HG03103 (cell line): Measurements from ENCODE around the gene FCMR.
"Not testable (repeated sequence)": the region's sequence is repeated elsewhere in the genome, so short reads cannot be mapped to it uniquely, and the experiment has no call there.

Experiments used
- ATAC-seq: cut with Tn5 transposase; IDR thresholded peaks from one replicate; pipeline ENCODE4 v1.9.1; 2021; ENCODE audit warnings: low read depth; ENCODE audit not compliant: unreplicated experiment

Gene FCMR

DNA sequence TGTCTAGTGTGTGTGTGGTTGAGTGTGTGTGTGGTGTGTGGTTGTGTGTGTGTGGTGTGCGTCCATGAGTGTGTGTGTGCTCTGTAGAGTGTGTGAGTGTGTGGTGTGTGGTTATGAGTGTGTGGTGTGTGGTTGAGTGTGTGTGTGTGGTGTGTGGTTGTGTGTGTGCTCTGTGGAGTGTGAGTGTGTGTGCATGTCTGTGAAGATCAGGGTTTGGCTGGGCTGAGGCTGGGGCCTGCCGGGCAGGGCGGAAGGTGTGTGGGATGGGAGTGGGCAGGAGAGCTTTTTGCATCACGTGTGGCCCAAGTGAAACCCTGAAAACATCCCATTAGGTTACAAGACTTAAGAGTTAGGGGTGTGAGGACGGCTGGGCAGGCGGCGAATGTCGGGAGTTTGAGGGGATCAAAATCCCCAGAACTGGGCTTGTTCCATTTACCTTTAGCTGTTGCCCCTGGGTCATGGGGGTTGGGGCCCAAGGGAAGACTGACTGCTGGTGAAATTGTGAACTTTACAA, 2.9 kb upstream of the FCMR start:
- ATAC-seq: peak; percentile 20

- ATAC-seq: not testable (repeated sequence)
Observed at GRCh38 chr1:206923961-206924557, 2.3 kb upstream of the FCMR start.

GRCh38 chr1:206923009-206923960, 1.5 kb upstream of the FCMR start:
- peak; percentile 39 for ATAC-seq

- ATAC-seq: no peak
Observed at GRCh38 chr1:206922524-206922923, 783 bp upstream of the FCMR start.

DNA sequence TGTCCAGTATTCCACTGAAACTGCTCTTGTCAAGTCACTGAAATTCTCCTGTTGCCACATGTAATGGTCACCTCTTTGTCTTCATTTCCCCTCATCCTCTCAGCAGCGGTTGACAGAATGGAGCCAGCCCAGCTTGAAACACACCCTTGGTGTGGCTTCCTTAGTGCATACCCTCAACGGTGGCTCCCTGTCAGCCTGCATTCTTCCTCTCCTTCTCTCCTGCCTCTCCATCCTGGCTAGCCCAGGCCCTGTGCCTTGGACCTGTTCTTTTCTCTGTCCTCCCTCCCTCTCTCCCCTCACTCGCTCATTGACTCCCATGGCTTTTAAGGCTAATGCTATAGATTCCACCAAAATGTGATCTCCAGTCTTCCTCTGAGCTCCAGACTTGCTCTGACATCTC, 3.7 kb downstream of the FCMR start:
- ATAC-seq: no peak

- ATAC-seq: no peak
Observed at GRCh38 chr1:206916000-206916709, 5.6 kb downstream of the FCMR start.

DNA sequence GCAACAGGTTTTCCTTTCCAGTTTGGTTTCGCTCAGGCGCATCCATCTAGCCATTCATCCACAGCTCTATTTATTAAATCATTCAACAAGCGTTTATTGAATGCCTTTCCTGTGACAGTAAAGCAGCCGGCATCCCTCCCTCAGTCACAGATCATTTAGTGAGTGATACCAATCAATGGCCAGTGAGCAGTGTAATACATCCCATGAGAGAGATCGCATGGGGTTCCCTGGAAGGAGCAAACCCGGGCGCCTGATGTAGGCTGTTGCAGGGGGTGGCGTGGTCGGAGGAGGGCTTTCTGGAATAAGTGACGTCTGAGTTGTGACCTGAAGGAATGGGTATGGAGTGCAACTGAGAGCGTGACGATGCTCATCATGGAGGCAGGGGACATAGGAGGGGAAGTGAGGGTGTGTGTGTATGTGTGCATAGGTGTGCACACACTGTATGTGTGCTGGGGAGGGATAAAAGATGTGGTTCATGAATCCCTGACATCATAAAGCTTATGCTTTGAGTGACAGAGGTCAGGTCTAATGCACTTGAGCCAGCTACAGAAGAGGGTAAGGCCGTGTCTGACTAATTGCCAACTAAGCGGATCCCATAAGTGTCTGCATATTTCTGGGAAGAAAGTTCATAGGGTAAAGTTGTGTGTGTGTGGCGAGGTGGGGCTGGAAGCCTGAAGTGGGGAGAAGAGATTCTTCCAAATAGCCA, 6.6 kb downstream of the FCMR start:
- no peak for ATAC-seq

DNA sequence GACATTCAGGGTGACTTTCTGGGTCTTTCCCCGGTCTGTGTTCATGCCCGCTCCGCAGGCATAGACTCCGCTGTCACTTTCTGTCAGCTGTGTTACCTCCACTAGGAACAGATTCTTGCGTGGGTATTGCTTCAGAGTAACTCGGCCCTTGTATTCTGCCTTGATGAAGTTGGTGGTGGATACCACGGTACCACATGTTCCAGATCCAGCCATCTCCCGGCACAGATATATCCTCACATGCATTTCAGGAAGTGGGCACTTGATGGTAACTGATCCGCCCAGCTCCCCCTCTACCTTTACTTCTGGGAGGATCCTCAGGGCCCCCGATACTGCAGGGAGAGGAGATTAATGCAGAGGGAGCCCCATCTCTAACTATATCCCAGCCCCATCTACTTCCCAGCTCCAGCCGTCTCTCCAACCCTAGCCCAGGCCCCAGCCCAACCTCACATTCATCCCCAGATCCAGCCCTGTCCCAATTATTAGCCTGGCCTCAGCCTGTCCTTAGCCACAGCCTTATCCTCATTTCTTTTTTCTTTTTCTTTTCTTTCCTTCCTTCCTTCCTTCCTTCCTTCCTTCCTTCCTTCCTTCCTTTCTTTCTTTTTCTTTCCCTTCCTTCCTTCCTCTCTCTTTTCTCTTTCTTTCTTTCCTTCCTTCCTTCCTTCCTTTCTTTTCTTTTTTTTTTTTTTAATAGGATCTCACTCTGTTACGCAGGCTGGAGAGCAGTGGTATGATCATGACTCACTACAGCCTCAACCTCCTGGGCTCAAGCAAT, 7.8 kb downstream of the FCMR start:
- no peak for ATAC-seq

GRCh38 chr1:206912445-206913095, 9.2 kb downstream of the FCMR start:
- no peak for ATAC-seq

DNA sequence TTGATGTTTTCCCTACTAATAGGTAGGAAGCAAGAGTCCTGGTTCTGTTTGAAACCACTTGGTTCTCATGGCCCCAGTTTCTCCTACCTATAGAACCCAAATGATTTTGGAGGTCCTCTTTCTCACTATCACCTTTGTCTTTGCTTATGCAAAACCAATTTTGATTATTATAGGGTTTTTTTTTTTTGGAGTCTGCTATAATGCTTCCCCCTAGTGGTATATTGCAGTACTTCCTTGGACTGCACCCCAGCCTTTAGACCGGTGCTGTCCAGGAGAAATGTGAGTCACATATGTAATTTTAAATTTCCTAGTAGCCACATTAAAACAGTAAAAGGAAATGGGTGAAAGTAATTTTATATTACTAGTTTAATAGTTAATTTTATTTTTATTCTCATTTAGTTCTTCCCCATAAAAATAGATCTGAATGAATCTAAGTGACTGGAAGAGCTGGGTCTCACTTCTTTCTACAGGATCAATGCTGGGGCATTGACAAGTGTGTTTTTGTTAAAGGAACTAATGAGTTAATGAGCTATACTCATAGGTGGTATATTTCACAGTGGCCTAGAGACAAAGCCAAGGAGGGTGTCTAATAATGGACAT, 10.6 kb downstream of the FCMR start:
- ATAC-seq: no peak

- ATAC-seq: no peak
Observed at GRCh38 chr1:206909883-206910318, 11.8 kb downstream of the FCMR start.

GRCh38 chr1:206909161-206909882, 12.4 kb downstream of the FCMR start:
- no peak for ATAC-seq

GRCh38 chr1:206908038-206908437, 13.7 kb downstream of the FCMR start:
- ATAC-seq: no peak

DNA sequence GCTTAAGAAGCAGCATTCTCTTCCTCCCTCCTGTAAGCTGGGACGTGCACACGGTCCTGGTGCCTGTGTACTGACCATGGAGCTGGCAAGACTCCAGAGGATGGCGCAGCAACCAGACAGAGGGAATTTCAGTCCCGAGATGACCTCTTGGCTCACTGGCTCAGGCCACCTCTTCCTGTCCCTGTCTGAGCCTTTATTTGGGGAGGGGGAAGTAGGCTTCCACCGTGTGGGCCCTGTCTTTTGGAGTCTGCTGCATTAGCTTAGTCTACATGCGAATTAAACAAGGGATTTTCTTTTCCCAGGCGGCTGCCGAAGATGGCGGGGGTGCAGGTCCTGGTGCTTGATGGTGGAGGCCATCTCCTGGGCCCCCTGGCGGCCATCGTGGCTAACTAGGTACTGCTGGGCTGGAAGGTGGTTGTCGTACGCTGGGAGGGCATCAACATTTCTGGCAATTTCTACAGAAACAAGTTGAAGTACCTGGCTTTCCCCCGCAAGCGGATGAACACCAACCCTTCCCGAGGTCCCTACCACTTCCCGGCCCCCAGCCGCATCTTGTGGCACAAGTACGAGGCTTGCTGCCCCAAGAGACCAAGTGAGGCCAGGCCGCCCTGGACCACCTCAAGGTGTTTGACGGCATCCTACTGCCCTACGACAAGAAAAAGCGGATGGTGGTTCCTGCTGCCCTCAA, 14.3 kb downstream of the FCMR start:
- no peak for ATAC-seq

- no peak for ATAC-seq
Observed at GRCh38 chr1:206905295-206906164, 16.2 kb downstream of the FCMR start.

DNA sequence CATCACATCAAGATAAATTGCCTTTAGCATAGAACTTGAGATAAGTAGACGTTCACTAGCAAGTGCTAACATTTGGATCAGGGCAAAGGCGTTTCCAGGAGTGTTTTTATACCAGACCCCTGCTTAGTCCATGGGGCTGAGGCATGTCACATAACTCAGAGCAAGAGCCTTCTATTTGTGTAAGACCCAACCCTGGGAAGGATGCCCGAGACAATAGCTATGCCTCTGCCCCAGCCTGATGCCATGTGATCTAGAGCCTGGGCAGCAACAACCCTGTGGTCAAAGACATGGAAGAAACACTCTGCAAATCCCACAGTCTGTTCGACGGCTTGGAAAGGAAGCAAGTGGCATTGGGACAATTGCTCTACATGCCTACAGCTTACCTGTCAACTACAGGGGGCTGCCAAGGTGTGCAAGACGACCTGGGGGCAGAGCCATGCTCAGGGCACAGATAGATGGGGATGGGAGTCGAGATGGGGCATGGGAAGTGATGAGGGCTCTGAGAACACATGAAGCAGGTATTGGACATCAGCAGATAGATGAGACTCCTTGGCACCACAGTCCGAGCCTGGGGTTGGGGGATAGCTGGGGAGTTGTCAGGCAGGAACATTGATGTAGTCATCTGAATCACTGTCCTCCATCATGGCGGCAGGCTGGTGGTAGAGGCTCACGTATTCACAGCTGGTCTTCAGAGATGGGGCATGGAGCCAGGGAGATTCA, 17.2 kb downstream of the FCMR start:
- no peak for ATAC-seq
